ENCODE measurements around the gene GLUD1.

The GLUD1 gene

DNA sequence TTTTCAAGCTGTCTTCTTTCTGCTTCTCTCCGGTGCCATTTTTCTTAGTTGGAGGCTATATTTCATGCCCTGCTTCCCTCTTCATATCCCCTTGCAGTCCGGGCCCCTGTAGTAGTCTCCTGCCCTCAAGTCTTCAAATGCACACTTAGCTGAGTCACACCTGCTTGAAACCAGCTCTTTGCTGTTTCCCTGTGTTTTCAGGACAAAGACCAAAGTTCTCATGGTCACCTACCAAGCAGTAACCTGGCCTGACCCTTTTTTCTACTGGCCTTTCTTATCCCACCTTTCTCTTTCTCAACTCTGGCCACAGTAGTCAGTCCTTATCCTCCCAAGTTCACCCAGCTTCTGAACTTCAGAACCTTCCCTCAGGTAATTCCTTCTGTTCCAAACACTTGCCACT, 28.5 kb downstream of the GLUD1 start:
- TF ChIP-seq CTCF (IDR thresholded peaks at IDR 0.05) = no peak

GRCh38 chr10:87064651-87065050, 30.0 kb downstream of the GLUD1 start:
- no peak for TF ChIP-seq CTCF (IDR thresholded peaks at IDR 0.05)

- TF ChIP-seq CTCF (IDR thresholded peaks at IDR 0.05) = no peak
Measured at GRCh38 chr10:87060280-87060928, 34.2 kb downstream of the GLUD1 start.

DNA sequence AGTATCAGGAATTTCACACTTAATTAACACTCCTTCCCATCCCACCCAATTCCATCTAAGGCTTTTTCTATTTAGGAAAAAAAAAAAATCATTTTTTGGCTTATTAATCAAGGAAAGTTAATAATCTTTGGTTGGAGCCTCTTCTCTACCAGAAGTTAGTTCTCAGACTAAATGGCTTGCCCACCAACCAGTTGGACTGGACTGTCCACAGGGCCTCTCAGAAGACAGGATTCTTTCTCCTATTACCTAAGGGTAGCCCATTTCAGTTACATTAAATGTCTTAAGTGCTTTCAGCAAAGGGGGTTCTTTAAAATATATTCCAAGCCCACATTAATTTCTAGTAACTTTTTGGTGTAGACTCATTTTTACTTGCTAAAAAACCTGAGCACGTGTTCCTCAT, 35.2 kb downstream of the GLUD1 start:
- TF ChIP-seq CTCF (IDR thresholded peaks at IDR 0.05) = no peak

GRCh38 chr10:87058171-87058570, 36.5 kb downstream of the GLUD1 start:
- TF ChIP-seq CTCF (IDR thresholded peaks at IDR 0.05) = no peak

DNA sequence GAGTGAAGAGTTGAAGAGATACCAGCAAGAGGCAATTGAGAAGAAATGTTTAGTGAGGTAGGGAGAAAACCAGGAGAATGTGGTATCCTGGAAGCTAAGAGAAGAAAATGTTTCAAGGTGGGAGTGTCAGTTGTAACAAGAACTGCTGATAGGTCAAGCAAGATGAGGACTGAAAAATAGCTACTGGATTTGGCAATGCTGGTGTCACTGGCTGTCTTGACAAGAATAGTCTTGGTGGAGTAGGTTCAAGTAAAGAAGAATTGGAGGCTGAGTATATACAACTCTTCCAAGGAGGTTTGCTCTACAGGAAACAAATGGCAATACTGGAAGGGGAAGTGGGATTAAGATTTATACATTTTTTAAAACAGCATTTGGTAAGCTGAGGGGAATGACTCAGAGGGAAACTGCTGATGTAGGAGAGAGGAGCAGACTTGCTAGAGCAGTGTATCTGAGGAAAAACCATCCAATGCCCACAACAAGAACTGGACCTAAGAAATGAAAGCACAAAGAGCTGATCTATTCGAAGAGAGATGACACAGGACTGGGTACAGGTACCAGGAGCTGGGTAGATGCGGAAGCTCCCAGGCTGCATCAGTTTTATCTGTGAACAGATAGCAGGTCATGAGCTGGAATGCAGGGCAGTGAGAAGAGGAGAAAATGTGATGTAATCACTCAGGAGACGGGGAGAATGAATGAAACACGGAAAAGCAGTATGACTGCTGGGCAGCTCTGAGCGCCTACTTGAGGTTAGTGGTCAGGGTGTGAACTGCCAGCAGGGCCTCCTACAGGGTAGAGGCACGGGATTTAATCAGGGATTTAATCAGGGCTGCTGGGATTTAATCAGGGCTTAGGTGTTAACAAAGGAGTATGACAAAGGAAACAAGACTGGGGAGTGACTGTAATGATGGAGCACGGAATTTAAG, 40.0 kb downstream of the GLUD1 start:
- no peak for TF ChIP-seq CTCF (IDR thresholded peaks at IDR 0.05)

GRCh38 chr10:87053577-87054181, 41.0 kb downstream of the GLUD1 start:
- no peak for TF ChIP-seq CTCF (IDR thresholded peaks at IDR 0.05)

Data from LNCAP (cell line).